HL-60 (cell line): ENCODE measurements around the gene ZNF783.

ENCODE experiments used
- DNase-seq, 2 experiments: peaks; one replicate each; pipeline ENCODE4 v3.0.0-alpha.2; 2010 to 2020; ENCODE audit warnings: low read depth in 1 of 2, low spot score in 1 of 2
- H3K27ac ChIP-seq: fragments of 250-450 bp; sonication (Bioruptor Pico); replicated peaks from 2 replicates; pipeline ENCODE4 v1.5.1; 2020; ENCODE audit warnings: mild to moderate bottlenecking, moderate library complexity
- H3K27me3 ChIP-seq: fragments of 250-450 bp; sonication (Bioruptor Pico); 2 replicates; pipeline ENCODE4 v1.5.1; 2021; ENCODE audit warnings: mild to moderate bottlenecking, moderate library complexity; ENCODE audit not compliant: insufficient read depth, poor library complexity, severe bottlenecking
- H3K4me3 ChIP-seq: replicated peaks from 2 replicates; pipeline ENCODE4 v1.5.1; 2011; ENCODE audit warnings: mild to moderate bottlenecking, control low read depth, low read length; ENCODE audit not compliant: insufficient read depth
- GABPA ChIP-seq: IDR thresholded peaks from 2 replicates; pipeline ENCODE4 v1.6.1; 2012; ENCODE audit warnings: low read depth
- POLR2AphosphoS5 ChIP-seq: IDR thresholded peaks from 2 replicates; pipeline ENCODE4 v1.6.1; 2012; ENCODE audit warnings: low read depth
- SPI1 ChIP-seq: IDR thresholded peaks from 2 replicates; pipeline ENCODE4 v1.6.1; 2012; ENCODE audit warnings: low read depth, mild to moderate bottlenecking, borderline replicate concordance
- TF ChIP-seq, protein P1 (sequence below): IDR thresholded peaks from one replicate; pipeline ENCODE4 v1.5.1; 2011; ENCODE audit warnings: low read length, control low read depth, inconsistent platforms; ENCODE audit not compliant: insufficient read depth
- TF ChIP-seq, protein P2 (sequence below): IDR thresholded peaks from 2 replicates; pipeline ENCODE4 v1.6.1; 2012; ENCODE audit warnings: low read depth; ENCODE audit not compliant: insufficient replicate concordance

The ZNF783 gene

DNA sequence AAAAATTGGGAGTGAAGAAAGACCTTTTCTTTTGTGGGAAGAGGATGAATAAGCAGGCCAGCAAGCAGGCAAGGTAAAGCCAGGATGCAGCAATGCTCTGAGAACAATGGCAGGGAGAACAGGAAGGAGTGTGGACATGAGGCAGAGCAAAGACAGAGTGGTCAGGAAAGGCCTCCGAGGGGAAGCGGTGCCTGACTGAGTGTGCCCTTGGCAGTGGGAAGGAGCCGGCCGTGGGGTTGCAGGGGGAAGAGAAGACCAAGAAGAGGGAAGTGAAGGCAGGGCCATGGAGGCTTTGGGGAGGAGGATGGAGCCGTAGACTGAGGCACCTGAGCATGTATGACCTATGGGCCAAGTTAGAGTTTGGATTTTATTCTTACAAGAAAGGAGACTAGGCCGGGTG, 44.4 kb upstream of the ZNF783 start:
- H3K4me3 ChIP-seq, result no peak overlapping the region
- no peak for DNase-seq
- H3K27ac ChIP-seq, result no peak overlapping the region
- H3K27me3 ChIP-seq, result no peaks in the 10 kb centered on the region
- no peak for TF ChIP-seq GABPA
- no peak for TF ChIP-seq POLR2AphosphoS5
- TF ChIP-seq, protein P1, sequence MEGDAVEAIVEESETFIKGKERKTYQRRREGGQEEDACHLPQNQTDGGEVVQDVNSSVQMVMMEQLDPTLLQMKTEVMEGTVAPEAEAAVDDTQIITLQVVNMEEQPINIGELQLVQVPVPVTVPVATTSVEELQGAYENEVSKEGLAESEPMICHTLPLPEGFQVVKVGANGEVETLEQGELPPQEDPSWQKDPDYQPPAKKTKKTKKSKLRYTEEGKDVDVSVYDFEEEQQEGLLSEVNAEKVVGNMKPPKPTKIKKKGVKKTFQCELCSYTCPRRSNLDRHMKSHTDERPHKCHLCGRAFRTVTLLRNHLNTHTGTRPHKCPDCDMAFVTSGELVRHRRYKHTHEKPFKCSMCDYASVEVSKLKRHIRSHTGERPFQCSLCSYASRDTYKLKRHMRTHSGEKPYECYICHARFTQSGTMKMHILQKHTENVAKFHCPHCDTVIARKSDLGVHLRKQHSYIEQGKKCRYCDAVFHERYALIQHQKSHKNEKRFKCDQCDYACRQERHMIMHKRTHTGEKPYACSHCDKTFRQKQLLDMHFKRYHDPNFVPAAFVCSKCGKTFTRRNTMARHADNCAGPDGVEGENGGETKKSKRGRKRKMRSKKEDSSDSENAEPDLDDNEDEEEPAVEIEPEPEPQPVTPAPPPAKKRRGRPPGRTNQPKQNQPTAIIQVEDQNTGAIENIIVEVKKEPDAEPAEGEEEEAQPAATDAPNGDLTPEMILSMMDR, result no peak
- no peak for TF ChIP-seq SPI1
- TF ChIP-seq, protein P2, sequence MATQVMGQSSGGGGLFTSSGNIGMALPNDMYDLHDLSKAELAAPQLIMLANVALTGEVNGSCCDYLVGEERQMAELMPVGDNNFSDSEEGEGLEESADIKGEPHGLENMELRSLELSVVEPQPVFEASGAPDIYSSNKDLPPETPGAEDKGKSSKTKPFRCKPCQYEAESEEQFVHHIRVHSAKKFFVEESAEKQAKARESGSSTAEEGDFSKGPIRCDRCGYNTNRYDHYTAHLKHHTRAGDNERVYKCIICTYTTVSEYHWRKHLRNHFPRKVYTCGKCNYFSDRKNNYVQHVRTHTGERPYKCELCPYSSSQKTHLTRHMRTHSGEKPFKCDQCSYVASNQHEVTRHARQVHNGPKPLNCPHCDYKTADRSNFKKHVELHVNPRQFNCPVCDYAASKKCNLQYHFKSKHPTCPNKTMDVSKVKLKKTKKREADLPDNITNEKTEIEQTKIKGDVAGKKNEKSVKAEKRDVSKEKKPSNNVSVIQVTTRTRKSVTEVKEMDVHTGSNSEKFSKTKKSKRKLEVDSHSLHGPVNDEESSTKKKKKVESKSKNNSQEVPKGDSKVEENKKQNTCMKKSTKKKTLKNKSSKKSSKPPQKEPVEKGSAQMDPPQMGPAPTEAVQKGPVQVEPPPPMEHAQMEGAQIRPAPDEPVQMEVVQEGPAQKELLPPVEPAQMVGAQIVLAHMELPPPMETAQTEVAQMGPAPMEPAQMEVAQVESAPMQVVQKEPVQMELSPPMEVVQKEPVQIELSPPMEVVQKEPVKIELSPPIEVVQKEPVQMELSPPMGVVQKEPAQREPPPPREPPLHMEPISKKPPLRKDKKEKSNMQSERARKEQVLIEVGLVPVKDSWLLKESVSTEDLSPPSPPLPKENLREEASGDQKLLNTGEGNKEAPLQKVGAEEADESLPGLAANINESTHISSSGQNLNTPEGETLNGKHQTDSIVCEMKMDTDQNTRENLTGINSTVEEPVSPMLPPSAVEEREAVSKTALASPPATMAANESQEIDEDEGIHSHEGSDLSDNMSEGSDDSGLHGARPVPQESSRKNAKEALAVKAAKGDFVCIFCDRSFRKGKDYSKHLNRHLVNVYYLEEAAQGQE, result no peak

DNA sequence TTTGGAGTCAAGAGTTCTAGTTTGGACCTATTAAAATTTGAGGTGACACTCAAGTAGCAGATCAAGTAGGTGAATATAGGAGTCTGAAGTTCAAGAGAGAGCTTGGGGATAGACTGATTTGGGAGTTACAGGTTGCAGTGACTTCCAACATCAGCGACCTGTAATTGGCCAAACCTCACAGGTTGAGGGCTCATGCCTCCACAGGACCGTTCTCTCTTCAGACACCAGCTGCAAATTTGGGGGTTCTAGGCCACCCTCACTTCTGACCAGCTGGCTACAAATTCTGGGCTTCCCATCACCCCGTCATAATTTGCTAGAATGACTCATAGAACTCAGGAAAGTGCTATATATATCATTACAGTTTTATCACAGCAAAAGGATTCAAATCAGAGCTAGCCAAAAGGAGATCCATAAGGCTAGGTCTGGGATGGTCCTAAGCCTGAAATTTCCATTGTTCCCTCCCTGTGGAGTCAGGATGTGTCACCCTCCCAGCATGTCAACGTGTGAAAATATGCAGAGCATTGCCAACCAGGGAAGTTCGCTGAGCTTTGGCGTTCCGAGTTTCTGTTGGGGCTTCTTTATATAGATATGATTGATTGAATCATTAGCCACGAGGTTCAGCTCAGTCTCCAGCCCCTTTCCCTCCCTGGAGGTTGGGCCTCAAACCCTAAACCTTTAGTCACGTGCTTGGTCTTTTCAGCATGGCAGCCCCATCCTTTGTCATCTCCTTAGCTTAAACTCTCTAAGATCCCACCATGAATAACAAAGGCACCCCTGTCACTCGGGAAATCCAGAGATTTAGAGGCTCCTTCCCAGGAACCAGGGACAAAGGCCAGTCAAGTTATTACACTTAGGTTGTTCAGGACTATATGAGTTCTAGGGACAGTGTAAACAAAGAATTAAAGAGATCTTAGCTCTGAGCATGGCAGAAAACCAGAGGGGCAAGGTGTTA, 43.3 kb upstream of the ZNF783 start:
- Histone ChIP-seq H3K4me3 (no peak overlapping the region), H3K27ac (no peak overlapping the region), H3K27me3 (no peaks in the 10 kb centered on the region)
- TF ChIP-seq SPI1, result no peak
- TF ChIP-seq, protein P2, result no peak
- no peak for TF ChIP-seq POLR2AphosphoS5
- no peak for TF ChIP-seq GABPA
- TF ChIP-seq, protein P1, result no peak
- no peak for DNase-seq

DNA sequence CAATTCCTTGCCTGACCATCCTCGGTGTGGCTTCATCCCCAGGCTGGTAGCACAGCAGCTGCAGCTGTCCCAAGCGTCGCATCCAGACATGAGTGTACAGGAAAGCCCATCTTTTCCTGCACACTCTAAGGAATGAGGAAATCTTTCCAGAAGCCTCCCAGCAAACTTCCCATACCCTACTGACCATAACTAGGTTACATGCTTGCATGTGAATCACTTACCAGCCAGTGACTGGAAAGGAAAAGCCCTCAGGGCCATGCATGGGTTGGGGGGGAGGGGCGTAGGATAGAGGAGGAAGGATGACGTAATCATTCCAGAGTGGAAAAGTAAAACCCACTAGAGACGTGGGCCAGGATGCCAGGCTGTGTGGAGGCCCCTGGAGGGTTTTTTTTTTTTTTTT, 41.5 kb upstream of the ZNF783 start:
- H3K27ac ChIP-seq, result no peak overlapping the region
- DNase-seq, result no peak
- no peaks in the 10 kb centered on the region for H3K27me3 ChIP-seq
- H3K4me3 ChIP-seq, result no peak overlapping the region
- TF ChIP-seq GABPA (no peak), SPI1 (no peak), POLR2AphosphoS5 (no peak)
- TF ChIP-seq, protein P1, result no peak
- TF ChIP-seq, protein P2, result no peak
